GM19397 (cell line): ENCODE data around the gene VKORC1.
"Not testable (repeated sequence)": the region's sequence is repeated elsewhere in the genome, so short reads cannot be mapped to it uniquely, and the experiment has no call there.

ENCODE experiments used
- ATAC-seq: cut with Tn5 transposase; IDR thresholded peaks from one replicate; pipeline ENCODE4 v1.9.1; 2021; ENCODE audit warnings: mild to moderate bottlenecking, moderate library complexity; ENCODE audit not compliant: unreplicated experiment

Gene VKORC1

GRCh38 chr16:31108035-31108793 is 13.6 kb upstream of the VKORC1 start, which contains the start of gene BCKDK:
Gene BCKDK, plus strand, starts transcription at chr16:31108386. Its CDS starts 838 bp downstream, at chr16:31109224.
- peak; percentile 85 for ATAC-seq

DNA sequence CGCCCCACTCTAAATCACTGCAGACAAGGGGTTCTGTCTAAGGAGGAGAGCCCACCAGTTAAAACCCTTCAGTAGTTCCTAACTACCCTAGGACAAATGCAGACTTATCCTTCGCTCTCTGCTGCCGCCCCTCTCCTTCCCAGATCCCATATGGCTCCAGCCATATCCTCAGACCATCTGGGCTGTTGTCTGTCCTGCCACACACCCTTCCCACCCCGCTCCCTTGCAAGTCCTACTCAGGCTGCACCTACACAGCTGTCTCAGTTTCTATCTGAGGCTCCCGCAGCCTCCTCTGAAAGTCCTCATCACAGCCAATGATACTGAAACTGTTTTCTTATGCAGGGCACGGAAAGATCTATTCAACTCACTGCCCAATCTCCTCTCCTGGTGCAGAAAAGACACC is 12.9 kb upstream of the VKORC1 start:
- ATAC-seq: no peak

DNA sequence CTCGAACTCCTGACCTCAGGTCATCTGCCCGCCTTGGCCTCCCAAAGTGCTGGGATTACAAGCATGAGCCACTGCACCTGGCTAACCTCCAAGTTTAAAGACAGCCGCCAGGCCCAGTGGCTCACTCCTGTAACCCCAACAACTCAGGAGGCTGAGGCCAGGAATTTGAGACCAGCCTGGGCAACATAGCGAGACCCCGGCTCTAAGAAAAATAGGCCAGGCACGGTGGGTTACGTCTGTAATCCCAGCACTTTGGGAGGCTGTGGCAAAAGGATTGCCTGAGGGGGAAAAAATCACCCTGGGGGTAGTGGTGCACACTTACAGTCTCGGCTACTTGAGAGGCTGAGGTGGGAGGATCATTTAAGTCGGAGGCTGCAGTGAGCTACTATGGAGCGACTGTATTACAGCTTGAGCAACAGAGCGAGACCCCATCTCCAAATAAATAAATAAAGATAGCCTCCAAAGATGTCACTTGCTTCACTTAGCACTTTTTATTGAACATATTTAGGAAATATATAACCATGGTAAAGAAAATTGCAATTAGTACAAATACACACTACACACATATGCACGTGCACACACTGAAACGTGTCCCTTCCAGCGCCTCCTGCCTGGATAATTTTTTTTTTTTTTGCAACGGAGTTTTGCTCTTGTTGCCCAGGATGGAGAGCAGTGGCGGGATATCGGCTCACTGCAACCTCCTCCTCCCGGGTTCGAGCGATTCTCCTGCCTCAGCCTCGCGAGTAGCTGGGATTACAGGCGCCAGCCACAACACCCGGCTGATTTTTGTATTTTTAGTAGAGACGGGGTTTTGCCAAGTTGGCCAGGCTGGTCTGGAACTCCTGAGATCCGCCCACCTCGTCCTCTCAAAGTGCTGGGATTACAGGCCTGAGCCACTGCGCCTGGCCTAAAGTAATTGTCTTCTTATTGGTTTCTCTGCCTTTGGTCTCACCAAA is 12.2 kb upstream of the VKORC1 start:
- no peak for ATAC-seq

- ATAC-seq: peak; percentile 44
Observed at GRCh38 chr16:31105677-31106213, 11.1 kb upstream of the VKORC1 start.

DNA sequence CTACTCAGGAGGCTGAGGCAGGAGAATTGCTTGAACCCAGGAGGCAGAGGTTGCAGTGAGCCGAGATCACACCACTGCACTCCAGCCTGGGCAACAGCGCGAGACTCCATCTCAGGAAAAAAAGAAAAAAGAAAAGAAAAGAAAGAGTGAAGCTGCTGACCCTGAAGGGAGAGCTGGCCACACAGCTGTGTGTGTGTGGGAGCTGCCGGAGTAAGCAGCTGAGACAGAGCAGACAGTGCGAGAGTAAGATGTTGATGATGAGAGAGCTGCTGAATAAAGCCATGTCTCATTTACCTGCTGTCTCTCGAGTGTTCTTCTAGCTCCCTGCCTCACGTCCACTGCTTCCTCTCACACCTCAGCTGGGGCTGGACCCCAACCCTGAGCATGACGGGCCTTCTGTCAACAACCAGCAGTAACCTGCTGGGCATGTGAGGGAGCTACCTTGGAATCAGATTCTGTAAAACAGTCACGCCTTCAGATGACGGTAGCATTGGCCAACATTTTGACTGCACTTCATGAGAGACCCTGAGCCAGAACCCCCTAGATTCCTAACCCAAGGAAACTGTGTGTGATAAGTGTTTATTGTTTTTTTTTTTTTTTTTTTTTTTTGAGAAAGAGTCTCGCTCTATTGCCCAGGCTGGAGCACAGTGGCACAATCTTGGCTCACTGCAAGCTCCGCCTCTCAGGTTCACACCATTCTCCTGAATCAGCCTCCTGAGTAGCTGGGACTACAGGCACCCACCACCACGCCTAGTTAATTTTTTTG is 6.5 kb upstream of the VKORC1 start:
- not testable (repeated sequence) for ATAC-seq

- no peak for ATAC-seq
Observed at GRCh38 chr16:31099860-31100638, 5.5 kb upstream of the VKORC1 start.

GRCh38 chr16:31094088-31094423 is 541 bp downstream of the VKORC1 start:
- no peak for ATAC-seq

- no peak for ATAC-seq
Observed at GRCh38 chr16:31093132-31093703, 1.4 kb downstream of the VKORC1 start.

GRCh38 chr16:31092330-31092729 is 2.3 kb downstream of the VKORC1 start:
- no peak for ATAC-seq

GRCh38 chr16:31090540-31090939 is 4.1 kb downstream of the VKORC1 start:
- no peak for ATAC-seq

DNA sequence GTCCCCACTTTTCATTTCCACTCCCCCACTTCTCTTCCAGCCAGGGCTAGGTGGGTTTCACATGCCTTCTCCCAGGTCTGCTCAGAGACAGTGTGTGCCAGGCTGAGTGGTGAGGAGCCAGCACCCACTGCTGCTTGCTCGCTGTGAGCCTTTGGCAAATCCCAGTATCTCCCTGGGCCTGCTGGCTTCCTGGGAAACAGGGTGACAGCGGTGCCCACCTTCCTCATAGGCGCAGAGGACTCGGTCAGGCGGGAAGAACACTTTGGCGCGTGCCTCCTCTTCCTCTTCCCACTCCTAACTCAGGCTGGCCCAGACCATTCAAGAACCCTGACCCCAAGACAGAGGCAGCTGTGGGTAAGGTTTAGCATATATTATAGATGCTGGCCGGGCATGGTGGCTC is 5.4 kb downstream of the VKORC1 start:
- no peak for ATAC-seq

DNA sequence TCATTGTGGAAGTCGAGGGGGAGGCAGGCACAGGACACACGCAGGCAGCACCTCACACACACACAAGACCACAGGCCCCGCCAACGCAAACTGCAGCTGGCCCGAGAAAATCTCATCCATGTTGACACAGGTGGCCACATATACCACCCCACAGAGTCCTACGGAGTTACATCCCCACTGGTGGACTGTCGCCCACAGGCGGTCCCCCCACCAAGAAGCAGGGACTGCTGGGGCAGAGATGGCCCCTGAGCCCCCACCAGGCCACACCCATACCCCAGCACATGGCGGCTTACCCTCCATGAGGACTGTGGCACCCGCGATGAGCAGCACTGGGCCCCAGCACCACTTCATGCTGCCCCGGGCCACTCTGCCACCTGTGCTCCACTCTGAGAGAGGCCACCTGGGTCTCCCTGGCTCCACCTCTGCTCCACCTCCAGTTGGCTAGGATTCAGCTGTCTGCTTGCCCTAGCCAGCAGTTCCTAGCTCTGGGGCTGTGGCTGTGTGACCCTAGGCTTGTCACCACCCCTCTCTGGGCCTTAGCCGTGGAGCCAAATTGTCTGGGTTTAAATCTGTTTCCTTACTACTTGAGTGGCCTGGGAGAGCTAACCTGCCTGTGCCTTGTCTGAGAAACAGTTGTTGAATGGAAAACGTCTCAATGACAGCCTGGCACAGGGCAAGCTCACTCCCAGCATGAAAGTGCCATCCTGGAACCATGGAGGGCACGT is 6.0 kb downstream of the VKORC1 start, which contains the start of gene PRSS53:
Gene PRSS53 (minus strand): TSS at position 485 of the 725 bp plus-strand sequence. CDS start 134 bp downstream, at position 351.
- ATAC-seq: no peak

GRCh38 chr16:31087971-31088370 is 6.6 kb downstream of the VKORC1 start:
- ATAC-seq: no peak

- ATAC-seq: no peak
Observed at GRCh38 chr16:31087481-31087880, 7.1 kb downstream of the VKORC1 start.

- no peak for ATAC-seq
Observed at GRCh38 chr16:31086629-31086906, 8.0 kb downstream of the VKORC1 start.

GRCh38 chr16:31085873-31086628 is 8.5 kb downstream of the VKORC1 start:
- ATAC-seq: no peak

GRCh38 chr16:31085411-31085810 is 9.2 kb downstream of the VKORC1 start:
- ATAC-seq: no peak

DNA sequence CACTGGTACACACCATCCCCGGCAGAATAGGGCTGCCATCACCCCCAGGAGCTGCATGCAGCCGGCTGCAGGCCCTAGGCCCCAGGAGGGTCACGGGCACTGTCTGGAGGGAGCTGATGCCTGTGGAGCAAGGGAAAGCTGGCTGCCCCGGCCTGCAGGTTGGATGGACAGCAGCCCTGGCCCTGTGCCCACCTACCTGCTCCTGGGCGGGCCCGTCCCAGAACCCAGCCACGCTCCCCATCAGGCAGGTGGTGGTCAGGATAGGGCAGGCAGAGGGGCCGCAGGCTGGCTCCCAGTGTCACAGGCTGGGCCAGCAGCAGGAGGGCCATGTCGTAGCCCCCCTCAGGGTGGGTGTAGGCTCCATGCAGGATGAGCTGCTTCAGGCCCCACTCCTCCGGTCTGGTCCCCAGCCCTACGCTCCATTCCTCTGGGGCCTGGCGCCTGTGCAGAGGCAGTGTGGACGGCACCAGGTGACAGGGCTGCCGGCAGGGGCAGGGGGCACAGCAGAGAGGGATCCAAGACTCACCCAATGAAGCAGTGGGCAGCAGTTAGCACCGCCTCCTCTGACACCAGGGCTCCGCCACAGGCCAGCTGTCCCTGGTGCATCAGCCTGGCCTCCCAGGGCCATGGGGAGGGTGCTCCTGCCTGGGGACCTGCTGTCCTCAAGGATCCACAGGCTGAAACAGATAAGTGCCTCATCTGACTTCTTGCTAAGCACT is 9.9 kb downstream of the VKORC1 start:
- ATAC-seq: no peak
